Measurements from ENCODE around the gene CORO1C. TPM values are rescaled to one million over a fixed set of nuclear protein-coding genes. Genes with fewer than 3 reads are reported as not detected.

The CORO1C gene
- total RNA-seq, 1 donor from 2014 or later: 164 TPM

GRCh38 chr12:108668063-108668462 lies 63.3 kb downstream of the CORO1C start:
- DNase-seq (ENCODE audit: low read depth): no peak
- TF ChIP-seq CTCF (IDR thresholded peaks at IDR 0.05; ENCODE audit: insufficient read depth, low read length, poor library complexity, severe bottlenecking): no peak
- no peak overlapping the region for H3K4me3 ChIP-seq (ENCODE audit: low read depth, low read length)
- H3K36me3 ChIP-seq (ENCODE audit: control insufficient read depth, insufficient read depth, low read length): no peaks in the 10 kb centered on the region
- H3K27me3 ChIP-seq (ENCODE audit: control insufficient read depth, insufficient read depth, low read length): no peaks in the 10 kb centered on the region

- TF ChIP-seq CTCF (IDR thresholded peaks at IDR 0.05; ENCODE audit: insufficient read depth, low read length, poor library complexity, severe bottlenecking): no peak
- DNase-seq (ENCODE audit: low read depth): no peak
- Histone ChIP-seq H3K36me3 (ENCODE audit: control insufficient read depth, insufficient read depth, low read length) (no peaks in the 10 kb centered on the region), H3K27me3 (ENCODE audit: control insufficient read depth, insufficient read depth, low read length) (no peaks in the 10 kb centered on the region), H3K4me3 (ENCODE audit: low read depth, low read length) (no peak overlapping the region)
Measured at GRCh38 chr12:108667349-108667748, 64.0 kb downstream of the CORO1C start.

GRCh38 chr12:108666401-108666881 lies 64.9 kb downstream of the CORO1C start:
- no peak for TF ChIP-seq CTCF (IDR thresholded peaks at IDR 0.05; ENCODE audit: insufficient read depth, low read length, poor library complexity, severe bottlenecking)
- DNase-seq (ENCODE audit: low read depth): no peak
- Histone ChIP-seq H3K36me3 (ENCODE audit: control insufficient read depth, insufficient read depth, low read length) (no peaks in the 10 kb centered on the region), H3K27me3 (ENCODE audit: control insufficient read depth, insufficient read depth, low read length) (no peaks in the 10 kb centered on the region), H3K4me3 (ENCODE audit: low read depth, low read length) (no peak overlapping the region)

GRCh38 chr12:108665608-108666202 lies 65.6 kb downstream of the CORO1C start:
- DNase-seq (ENCODE audit: low read depth): no peak
- H3K27me3 ChIP-seq (ENCODE audit: control insufficient read depth, insufficient read depth, low read length): no peaks in the 10 kb centered on the region
- TF ChIP-seq CTCF (IDR thresholded peaks at IDR 0.05; ENCODE audit: insufficient read depth, low read length, poor library complexity, severe bottlenecking): no peak
- no peak overlapping the region for H3K4me3 ChIP-seq (ENCODE audit: low read depth, low read length)
- no peaks in the 10 kb centered on the region for H3K36me3 ChIP-seq (ENCODE audit: control insufficient read depth, insufficient read depth, low read length)

GRCh38 chr12:108664338-108665258 lies 66.7 kb downstream of the CORO1C start:
- no peaks in the 10 kb centered on the region for H3K36me3 ChIP-seq (ENCODE audit: control insufficient read depth, insufficient read depth, low read length)
- H3K27me3 ChIP-seq (ENCODE audit: control insufficient read depth, insufficient read depth, low read length): no peaks in the 10 kb centered on the region
- peak; percentile 74 for DNase-seq (ENCODE audit: low read depth)
- no peak overlapping the region for H3K4me3 ChIP-seq (ENCODE audit: low read depth, low read length)
- peak; percentile 90 for TF ChIP-seq CTCF (IDR thresholded peaks at IDR 0.05; ENCODE audit: insufficient read depth, low read length, poor library complexity, severe bottlenecking)

All from kidney epithelial cell (primary cell).